HEK293T (cell line): ENCODE measurements around the gene ADGRG1.

Source experiments
- CTCF ChIA-PET: fragments of 350-600 bp; formaldehyde crosslinking; extraction: SDS; loops from one replicate; lab custom pipeline; 2021; ENCODE audit warnings: antibody characterized with exemption, inconsistent platforms; lab: Yijun Ruan, JAX
- POLR2A ChIA-PET: fragments of 350-600 bp; formaldehyde crosslinking; extraction: SDS; loops from one replicate; lab custom pipeline; 2020; ENCODE audit warnings: antibody characterized with exemption, inconsistent platforms; lab: Yijun Ruan, JAX
- DNase-seq: peaks from one replicate; pipeline ENCODE4 v3.0.0; 2012; ENCODE audit warnings: mixed read lengths; ENCODE audit errors: extremely low spot score
- ARNT ChIP-seq: fragments of 450-650 bp; IDR thresholded peaks from 2 replicates; pipeline ENCODE4 v1.6.1; 2017; ENCODE audit warnings: mild to moderate bottlenecking
- BHLHE40 ChIP-seq: fragments of 450-650 bp; IDR thresholded peaks from 2 replicates; pipeline ENCODE4 v1.6.1; 2016; ENCODE audit warnings: mild to moderate bottlenecking, moderate library complexity, borderline replicate concordance
- CTBP1 ChIP-seq: fragments of 450-650 bp; IDR thresholded peaks from 2 replicates; pipeline ENCODE4 v1.6.1; 2016; ENCODE audit warnings: borderline replicate concordance
- ELF4 ChIP-seq: fragments of 450-650 bp; IDR thresholded peaks from 2 replicates; pipeline ENCODE4 v1.6.1; 2017; ENCODE audit warnings: antibody characterized with exemption
- FOXA1 ChIP-seq: fragments of 450-650 bp; IDR thresholded peaks from 2 replicates; pipeline ENCODE4 v1.6.1; 2016; ENCODE audit warnings: mild to moderate bottlenecking
- FOXK2 ChIP-seq: fragments of 450-650 bp; IDR thresholded peaks from 2 replicates; pipeline ENCODE4 v1.6.1; 2016; ENCODE audit warnings: mild to moderate bottlenecking
- FOXM1 ChIP-seq: fragments of 450-650 bp; IDR thresholded peaks from 2 replicates; pipeline ENCODE4 v1.6.1; 2017; ENCODE audit warnings: mild to moderate bottlenecking, borderline replicate concordance
- HDGF ChIP-seq: fragments of 450-650 bp; IDR thresholded peaks from 2 replicates; pipeline ENCODE4 v1.6.1; 2017; ENCODE audit warnings: antibody characterized with exemption, borderline replicate concordance
- L3MBTL2 ChIP-seq: fragments of 450-650 bp; conservative IDR thresholded peaks from 2 replicates; pipeline ENCODE4 v1.6.1; 2016; ENCODE audit warnings: mild to moderate bottlenecking
- LEF1 ChIP-seq: fragments of 450-650 bp; IDR thresholded peaks from 2 replicates; pipeline ENCODE4 v1.6.1; 2017; ENCODE audit warnings: mild to moderate bottlenecking, borderline replicate concordance
- NFRKB ChIP-seq: fragments of 450-650 bp; IDR thresholded peaks from 2 replicates; pipeline ENCODE4 v1.6.1; 2016; ENCODE audit warnings: mild to moderate bottlenecking, moderate library complexity
- SP1 ChIP-seq: fragments of 450-650 bp; IDR thresholded peaks from 2 replicates; pipeline ENCODE4 v1.6.1; 2017
- SUZ12 ChIP-seq: fragments of 450-650 bp; IDR thresholded peaks from 2 replicates; pipeline ENCODE4 v1.6.1; 2016; ENCODE audit warnings: mild to moderate bottlenecking
- TARDBP ChIP-seq: fragments of 450-650 bp; IDR thresholded peaks from 2 replicates; pipeline ENCODE4 v1.6.1; 2016
- ZNF384 ChIP-seq: fragments of 450-650 bp; IDR thresholded peaks from 2 replicates; pipeline ENCODE4 v1.6.1; 2016
- TF ChIP-seq, protein P1 (sequence below): fragments of 450-650 bp; IDR thresholded peaks from 2 replicates; pipeline ENCODE4 v1.6.1; 2016

Gene ADGRG1

DNA sequence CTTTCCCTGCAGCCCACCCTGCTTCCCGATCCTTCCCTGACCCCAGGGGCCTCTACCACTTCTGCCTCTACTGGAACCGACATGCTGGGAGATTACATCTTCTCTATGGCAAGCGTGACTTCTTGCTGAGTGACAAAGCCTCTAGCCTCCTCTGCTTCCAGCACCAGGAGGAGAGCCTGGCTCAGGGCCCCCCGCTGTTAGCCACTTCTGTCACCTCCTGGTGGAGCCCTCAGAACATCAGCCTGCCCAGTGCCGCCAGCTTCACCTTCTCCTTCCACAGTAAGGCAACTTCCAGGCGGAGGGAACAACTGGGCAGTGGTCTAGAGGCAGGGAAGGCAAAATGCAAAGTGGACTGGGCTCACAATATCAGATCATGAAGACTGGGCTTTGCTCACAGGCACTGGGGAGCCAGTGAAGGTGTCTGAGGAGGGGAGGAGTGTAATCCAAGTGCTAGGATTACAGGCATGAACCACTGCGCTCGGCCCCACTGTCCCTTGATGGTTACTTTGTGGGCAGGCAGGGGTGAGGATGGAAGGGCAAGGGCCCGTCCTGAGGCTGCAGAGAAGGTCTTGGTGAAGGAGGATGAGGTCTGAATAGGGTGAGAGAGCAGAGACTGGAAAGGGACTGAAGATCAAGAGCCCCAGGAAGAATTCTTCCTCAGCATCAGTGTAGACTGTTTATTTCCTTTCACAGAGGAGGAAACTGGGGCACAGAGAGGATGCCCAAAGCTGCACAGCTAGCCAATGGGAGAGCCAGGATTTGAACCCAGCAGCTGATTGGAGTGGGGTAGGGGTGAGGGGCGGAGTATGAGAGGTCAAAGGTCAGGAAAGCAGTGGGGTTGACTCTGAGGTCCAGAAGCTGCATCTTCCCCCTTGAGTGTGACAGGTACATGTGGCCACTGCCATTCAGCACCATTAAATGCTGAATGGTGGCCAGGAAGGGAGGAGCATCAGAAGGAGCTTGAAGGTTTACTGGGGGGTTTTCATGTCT, 23.2 kb downstream of the ADGRG1 start:
- ChIA-PET CTCF (interaction anchor here (1.2 kb wide), 1 partner anchor 75 kb away, joined by 4 read pairs; no protein-coding TSS in a partner anchor), POLR2A (no interaction called here)
- TF ChIP-seq SUZ12 (no peak), BHLHE40 (no peak), NFRKB (no peak), HDGF (no peak), SP1 (no peak), ARNT (no peak), LEF1 (no peak)
- TF ChIP-seq, protein P1, sequence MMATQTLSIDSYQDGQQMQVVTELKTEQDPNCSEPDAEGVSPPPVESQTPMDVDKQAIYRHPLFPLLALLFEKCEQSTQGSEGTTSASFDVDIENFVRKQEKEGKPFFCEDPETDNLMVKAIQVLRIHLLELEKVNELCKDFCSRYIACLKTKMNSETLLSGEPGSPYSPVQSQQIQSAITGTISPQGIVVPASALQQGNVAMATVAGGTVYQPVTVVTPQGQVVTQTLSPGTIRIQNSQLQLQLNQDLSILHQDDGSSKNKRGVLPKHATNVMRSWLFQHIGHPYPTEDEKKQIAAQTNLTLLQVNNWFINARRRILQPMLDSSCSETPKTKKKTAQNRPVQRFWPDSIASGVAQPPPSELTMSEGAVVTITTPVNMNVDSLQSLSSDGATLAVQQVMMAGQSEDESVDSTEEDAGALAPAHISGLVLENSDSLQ, result no peak
- DNase-seq, result no peak

DNA sequence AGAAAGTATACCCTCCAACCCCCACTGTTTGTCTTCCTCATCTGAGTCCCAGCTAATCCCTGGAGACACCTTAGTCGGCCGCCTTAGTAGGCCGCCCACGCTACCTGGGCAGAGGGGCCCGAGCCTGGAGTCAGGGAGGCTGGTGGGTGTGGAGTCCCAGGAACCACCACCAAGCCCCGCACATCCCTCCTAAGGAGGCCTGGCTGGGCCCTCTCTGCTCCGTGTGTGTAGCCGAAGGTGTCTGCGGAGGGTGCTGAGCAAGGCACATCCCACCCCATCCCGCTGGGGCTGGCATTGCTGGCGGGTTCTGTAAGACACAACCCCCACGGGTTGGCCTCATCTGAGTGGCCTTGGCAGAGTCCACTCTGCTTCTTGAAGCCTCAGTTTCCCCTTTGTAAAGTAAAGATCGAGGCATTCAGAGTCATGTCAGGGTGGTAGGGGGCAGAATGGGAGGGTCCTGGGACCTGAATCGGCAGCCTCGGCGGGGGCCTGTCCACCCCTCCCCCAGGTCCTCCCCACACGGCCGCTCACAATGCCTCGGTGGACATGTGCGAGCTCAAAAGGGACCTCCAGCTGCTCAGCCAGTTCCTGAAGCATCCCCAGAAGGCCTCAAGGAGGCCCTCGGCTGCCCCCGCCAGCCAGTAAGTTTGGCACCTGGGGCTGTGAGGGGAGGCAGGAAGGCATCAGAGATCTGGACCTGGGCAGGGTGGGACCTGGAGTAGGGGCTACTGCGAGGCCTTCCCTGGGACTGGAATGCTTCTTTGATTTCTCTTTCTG, 24.5 kb downstream of the ADGRG1 start:
- no peak for DNase-seq
- ChIA-PET CTCF (interaction anchor here (1.0 to 1.2 kb wide), 2 partner anchors 77 to 104 kb away, joined by 3 to 4 read pairs; no protein-coding TSS in a partner anchor), POLR2A (interaction anchor here (0.9 kb wide), 1 partner anchor 82 kb away, joined by 3 read pairs; the partner anchor contains the start of gene KATNB1)
- TF ChIP-seq NFRKB (no peak), ELF4 (no peak)
- TF ChIP-seq, protein P1, result no peak

DNA sequence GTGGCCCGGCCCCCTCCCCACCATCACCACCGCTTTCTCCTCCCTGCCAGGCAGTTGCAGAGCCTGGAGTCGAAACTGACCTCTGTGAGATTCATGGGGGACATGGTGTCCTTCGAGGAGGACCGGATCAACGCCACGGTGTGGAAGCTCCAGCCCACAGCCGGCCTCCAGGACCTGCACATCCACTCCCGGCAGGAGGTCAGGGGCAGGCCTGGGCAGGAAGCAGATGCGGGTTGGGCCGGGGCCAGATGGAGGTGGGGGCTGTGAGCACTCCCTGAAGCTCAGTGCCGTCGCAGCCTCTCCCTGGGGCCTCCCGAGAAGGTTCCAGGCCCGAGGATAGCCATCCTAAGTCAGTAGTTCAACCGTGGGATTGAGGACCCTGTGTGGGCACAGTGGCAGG, 25.5 kb downstream of the ADGRG1 start:
- DNase-seq, result no peak

DNA sequence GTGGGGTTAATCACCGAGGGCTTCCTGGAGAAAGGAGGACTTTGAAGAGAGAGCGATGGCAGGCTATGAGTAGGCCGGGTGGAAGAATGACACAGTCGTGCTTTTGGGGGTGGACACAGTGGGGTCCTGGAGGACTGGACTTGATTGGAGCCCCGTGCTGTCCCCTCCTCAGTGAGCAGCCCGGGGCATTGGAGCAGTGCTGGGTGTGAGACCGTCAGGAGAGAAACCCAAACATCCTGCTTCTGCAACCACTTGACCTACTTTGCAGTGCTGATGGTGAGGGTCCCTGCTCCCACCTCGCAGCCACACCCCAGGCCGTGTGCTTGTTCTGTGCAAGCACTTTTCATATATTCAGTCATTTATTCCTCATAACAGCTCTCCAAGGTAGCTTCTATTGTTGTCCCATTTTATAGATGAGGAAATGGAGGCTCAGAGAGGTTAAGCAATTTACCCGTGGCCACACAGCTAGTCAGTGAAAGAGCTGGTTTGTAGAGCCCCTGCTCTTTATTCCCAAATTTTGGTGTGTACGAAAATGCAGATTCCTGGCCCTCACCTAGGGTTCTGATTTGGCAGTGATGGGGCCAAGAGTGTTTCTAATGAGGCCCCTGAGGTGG, 28.0 kb downstream of the ADGRG1 start:
- TF ChIP-seq NFRKB (no peak), FOXM1 (no peak), CTBP1 (no peak), ZNF384 (no peak), HDGF (no peak), SP1 (no peak), LEF1 (no peak), ELF4 (no peak), L3MBTL2 (no peak), SUZ12 (no peak), FOXA1 (no peak), BHLHE40 (no peak), FOXK2 (no peak), ARNT (no peak), TARDBP (no peak)
- TF ChIP-seq, protein P1, result no peak
- ChIA-PET POLR2A (no interaction called here), CTCF (no interaction called here)
- no peak for DNase-seq

More for the DNA sequence above, 25.5 kb downstream of the ADGRG1 start:
- ChIA-PET CTCF (interaction anchor here (0.6 to 1.0 kb wide), 2 partner anchors 72 to 103 kb away, joined by 3 read pairs; no protein-coding TSS in a partner anchor), POLR2A (interaction anchor here (0.9 kb wide), 1 partner anchor 81 kb away, joined by 3 read pairs; the partner anchor contains the start of gene KATNB1)
- TF ChIP-seq FOXA1, result no peak

DNA sequence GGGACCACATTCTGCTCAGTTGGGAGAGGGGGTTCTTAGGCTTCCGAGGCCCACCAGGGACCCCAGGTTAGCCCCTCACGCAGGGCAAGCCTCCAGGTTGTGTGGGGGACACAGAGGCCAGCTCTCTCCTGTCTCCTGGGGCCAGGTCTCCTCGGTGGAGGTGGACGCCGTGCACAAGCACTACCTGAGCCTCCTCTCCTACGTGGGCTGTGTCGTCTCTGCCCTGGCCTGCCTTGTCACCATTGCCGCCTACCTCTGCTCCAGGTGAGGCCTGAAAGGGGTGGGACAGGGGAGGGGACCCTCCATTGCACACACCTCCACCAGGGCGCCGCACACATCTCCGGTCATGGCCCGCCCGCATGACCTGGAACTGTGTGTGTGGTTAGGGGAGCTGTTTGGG, 28.8 kb downstream of the ADGRG1 start:
- ChIA-PET CTCF (no interaction called here), POLR2A (no interaction called here)
- no peak for DNase-seq
- TF ChIP-seq BHLHE40 (no peak), HDGF (no peak), SUZ12 (no peak), FOXK2 (no peak), L3MBTL2 (no peak), ARNT (no peak), FOXA1 (no peak)
